HG02678 (cell line): ENCODE measurements around the gene NRIP1.
A peak's percentile ranks its signal among the peaks of the same experiment; 100 is the strongest.
"Not testable (repeated sequence)": the region's sequence is repeated elsewhere in the genome, so short reads cannot be mapped to it uniquely, and the experiment has no call there.

Source experiments
- ATAC-seq: cut with Tn5 transposase; IDR thresholded peaks from one replicate; pipeline ENCODE4 v1.9.1; 2021; ENCODE audit warnings: mild to moderate bottlenecking, moderate library complexity; ENCODE audit not compliant: unreplicated experiment

Gene NRIP1

GRCh38 chr21:15039607-15040299 lies 25.0 kb downstream of the NRIP1 start:
- no peak for ATAC-seq

- no peak for ATAC-seq
Measured at GRCh38 chr21:15037900-15038293, 26.9 kb downstream of the NRIP1 start.

- ATAC-seq: no peak
Measured at GRCh38 chr21:15037095-15037899, 27.5 kb downstream of the NRIP1 start.

GRCh38 chr21:15036189-15036588 lies 28.6 kb downstream of the NRIP1 start:
- ATAC-seq: no peak

GRCh38 chr21:15034126-15034853 lies 30.5 kb downstream of the NRIP1 start:
- ATAC-seq: no peak

GRCh38 chr21:15031790-15032357 lies 32.9 kb downstream of the NRIP1 start:
- no peak for ATAC-seq

- not testable (repeated sequence) for ATAC-seq
Measured at GRCh38 chr21:15031362-15031761, 33.4 kb downstream of the NRIP1 start.

- not testable (repeated sequence) for ATAC-seq
Measured at GRCh38 chr21:15030861-15031260, 33.9 kb downstream of the NRIP1 start.

- peak; percentile 47 for ATAC-seq
Measured at GRCh38 chr21:15029077-15029476, 35.7 kb downstream of the NRIP1 start.

- no peak for ATAC-seq
Measured at GRCh38 chr21:15028186-15028585, 36.6 kb downstream of the NRIP1 start.

GRCh38 chr21:15027056-15027455 lies 37.7 kb downstream of the NRIP1 start:
- ATAC-seq: no peak

- ATAC-seq: no peak
Measured at GRCh38 chr21:15026370-15026769, 38.4 kb downstream of the NRIP1 start.

GRCh38 chr21:15023776-15024175 lies 41.0 kb downstream of the NRIP1 start:
- no peak for ATAC-seq

GRCh38 chr21:15022608-15023261 lies 42.1 kb downstream of the NRIP1 start:
- no peak for ATAC-seq

- peak; percentile 63 for ATAC-seq
Measured at GRCh38 chr21:15020797-15021196, 44.0 kb downstream of the NRIP1 start.

GRCh38 chr21:15018382-15018781 lies 46.4 kb downstream of the NRIP1 start:
- ATAC-seq: no peak

GRCh38 chr21:15015622-15016471 lies 49.0 kb downstream of the NRIP1 start:
- no peak for ATAC-seq

- no peak for ATAC-seq
Measured at GRCh38 chr21:15014221-15014620, 50.6 kb downstream of the NRIP1 start.

- no peak for ATAC-seq
Measured at GRCh38 chr21:15011967-15012366, 52.8 kb downstream of the NRIP1 start.

- no peak for ATAC-seq
Measured at GRCh38 chr21:15010645-15011044, 54.2 kb downstream of the NRIP1 start.
